Natural killer cell (primary cell): Measurements from ENCODE around the gene CCR5AS.
"Not testable (repeated sequence)": the region's sequence is repeated elsewhere in the genome, so short reads cannot be mapped to it uniquely, and the experiment has no call there.

ENCODE experiments used
- ATAC-seq, 3 donors: fragments of 150-1000 bp in 2 of 3; fragments of 200-7000 bp in 1 of 3; cut with Tn5 transposase; 1 replicate in 1 of 3; 2 replicates in 2 of 3; pipeline ENCODE4 v1.10.0; 2021; ENCODE audit warnings: mild to moderate bottlenecking in 2 of 3, moderate library complexity in 2 of 3
- DNase-seq, 2 donors: peaks; one replicate each; pipeline versions ENCODE4 v3.0.0 to v3.0.0-alpha.2; 2013 to 2021; ENCODE audit warnings: mixed read lengths in 1 of 2
- H3K27ac ChIP-seq: one replicate; pipeline ENCODE4 v1.5.1; 2013; ENCODE audit warnings: mild to moderate bottlenecking, low read length
- H3K27me3 ChIP-seq: one replicate; pipeline ENCODE4 v1.6.1; 2013; ENCODE audit warnings: low read length; ENCODE audit not compliant: control insufficient read depth, insufficient read depth
- H3K36me3 ChIP-seq: one replicate; pipeline ENCODE4 v1.6.1; 2013; ENCODE audit warnings: low read length; ENCODE audit not compliant: control insufficient read depth, insufficient read depth
- H3K4me1 ChIP-seq: one replicate; pipeline ENCODE4 v1.6.1; 2013; ENCODE audit warnings: low read length; ENCODE audit not compliant: control insufficient read depth, insufficient read depth
- H3K4me3 ChIP-seq: one replicate; pipeline ENCODE4 v1.5.1; 2013; ENCODE audit warnings: low read length
- H3K9me3 ChIP-seq: one replicate; pipeline ENCODE4 v1.6.1; 2013; ENCODE audit warnings: low read length; ENCODE audit not compliant: control insufficient read depth, insufficient read depth
- H3K27ac Mint-ChIP-seq, 2 donors: one replicate each; pipeline ENCODE4 v1.8.0; 2022; ENCODE audit warnings: mild to moderate bottlenecking in 2 of 2, mixed read lengths in 2 of 2, moderate library complexity in 1 of 2
- H3K27me3 Mint-ChIP-seq, 2 donors: one replicate each; pipeline ENCODE4 v1.8.0; 2022; ENCODE audit warnings: low read depth in 2 of 2, mixed read lengths in 2 of 2
- H3K36me3 Mint-ChIP-seq: one replicate; pipeline ENCODE4 v1.8.0; 2022; ENCODE audit warnings: mixed read lengths
- H3K4me1 Mint-ChIP-seq, 2 donors: one replicate each; pipeline ENCODE4 v1.8.0; 2022; ENCODE audit warnings: mixed read lengths in 2 of 2
- H3K4me3 Mint-ChIP-seq: one replicate; pipeline ENCODE4 v1.8.0; 2022; ENCODE audit warnings: mild to moderate bottlenecking, moderate library complexity, mixed read lengths
- H3K9me3 Mint-ChIP-seq, 2 donors: one replicate each; pipeline ENCODE4 v1.8.0; 2022; ENCODE audit warnings: mixed read lengths in 2 of 2
- CTCF ChIP-seq: fragments of 200-600 bp; IDR thresholded peaks from one replicate; pipeline ENCODE4 v1.8.0; 2022; ENCODE audit warnings: antibody characterized with exemption
- WGBS: methylation state at CpG from one replicate; pipeline ENCODE4 v1.1.7; 2013; ENCODE audit warnings: missing lambda C conversion rate; ENCODE audit not compliant: insufficient coverage; 5-methylcytosine and 5-hydroxymethylcytosine counted together
- intact Hi-C: fragments of 100-400 bp; cut with micrococcal nuclease; formaldehyde crosslinking; loops from one replicate; pipeline ENCODE4 v1.14.2; 2022

Gene CCR5AS

GRCh38 chr3:46429671-46430070, 22.8 kb upstream of the CCR5AS start:
- peaks cover 5 to 6% of the 10 kb centered on the region in 2 donors for H3K9me3 Mint-ChIP-seq
- 91% methylated on average over 4 of the region's 5 CpGs for WGBS
- intact Hi-C loops, result no loop called here
- H3K4me3 Mint-ChIP-seq, result no peak overlapping the region
- peaks cover 0 to 9% of the 10 kb centered on the region in 2 donors for H3K27me3 Mint-ChIP-seq
- H3K4me1 ChIP-seq, result no peaks in the 10 kb centered on the region
- H3K36me3 Mint-ChIP-seq, result peaks cover 8% of the 10 kb centered on the region
- no peaks in the 10 kb centered on the region for H3K9me3 ChIP-seq
- H3K27me3 ChIP-seq, result no peaks in the 10 kb centered on the region
- no peaks in the 10 kb centered on the region for H3K4me1 Mint-ChIP-seq
- H3K27ac Mint-ChIP-seq, result no peak overlapping the region
- ATAC-seq (no peak), DNase-seq (no peak)
- no peaks in the 10 kb centered on the region for H3K36me3 ChIP-seq
- no peak overlapping the region for H3K4me3 ChIP-seq
- H3K27ac ChIP-seq, result no peak overlapping the region
- TF ChIP-seq CTCF, result no peak

DNA sequence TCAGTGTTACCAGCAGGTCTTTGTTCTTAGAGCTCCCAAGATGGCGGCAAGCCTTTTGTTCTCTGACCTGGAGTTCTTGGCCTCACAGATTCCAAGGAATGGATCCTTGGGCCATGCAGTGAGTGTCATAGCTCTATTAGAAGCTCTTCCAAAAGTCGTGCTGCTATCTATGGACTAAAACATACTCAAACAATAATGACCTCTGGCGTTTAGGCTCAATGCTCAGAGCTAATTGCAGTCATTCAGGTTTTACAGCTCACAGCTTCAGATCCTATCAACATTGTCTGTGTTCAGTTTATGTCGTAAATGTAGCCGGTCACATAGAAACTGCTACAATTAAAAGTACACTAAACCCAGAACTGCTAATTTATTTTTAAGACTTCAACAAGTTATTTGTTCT, 22.4 kb upstream of the CCR5AS start:
- TF ChIP-seq CTCF, result no peak
- intact Hi-C loops, result no loop called here
- no peaks in the 10 kb centered on the region for H3K4me1 ChIP-seq
- Mint-ChIP-seq H3K9me3 (peaks cover 5 to 6% of the 10 kb centered on the region in 2 donors), H3K27me3 (peaks cover 0 to 9% of the 10 kb centered on the region in 2 donors), H3K27ac (no peak overlapping the region), H3K4me1 (no peaks in the 10 kb centered on the region), H3K36me3 (peaks cover 8% of the 10 kb centered on the region), H3K4me3 (no peak overlapping the region)
- H3K9me3 ChIP-seq, result no peaks in the 10 kb centered on the region
- DNase-seq, result no peak
- no peaks in the 10 kb centered on the region for H3K27me3 ChIP-seq
- WGBS, result 93% methylated on average over 5 of the region's 5 CpGs
- H3K4me3 ChIP-seq, result no peak overlapping the region
- no peak for ATAC-seq
- H3K36me3 ChIP-seq, result no peaks in the 10 kb centered on the region
- no peak overlapping the region for H3K27ac ChIP-seq

- Mint-ChIP-seq H3K27me3 (peaks cover 0 to 9% of the 10 kb centered on the region in 2 donors), H3K4me3 (no peak overlapping the region), H3K9me3 (peaks cover 5 to 6% of the 10 kb centered on the region in 2 donors), H3K4me1 (no peaks in the 10 kb centered on the region), H3K27ac (no peak overlapping the region), H3K36me3 (peaks cover 8% of the 10 kb centered on the region)
- Histone ChIP-seq H3K36me3 (no peaks in the 10 kb centered on the region), H3K9me3 (no peaks in the 10 kb centered on the region), H3K27ac (no peak overlapping the region), H3K27me3 (no peaks in the 10 kb centered on the region), H3K4me1 (no peaks in the 10 kb centered on the region), H3K4me3 (no peak overlapping the region)
- ATAC-seq (no peak), DNase-seq (no peak)
- TF ChIP-seq CTCF, result no peak
- intact Hi-C loops, result no loop called here
- 93% methylated on average over 10 of the region's 10 CpGs for WGBS
Observed at GRCh38 chr3:46427916-46428833, 21.3 kb upstream of the CCR5AS start.

GRCh38 chr3:46427404-46427803, 20.5 kb upstream of the CCR5AS start:
- H3K4me1 Mint-ChIP-seq, result not testable (repeated sequence)

GRCh38 chr3:46426476-46426875, 19.6 kb upstream of the CCR5AS start:
- H3K9me3 ChIP-seq, intact Hi-C loops, H3K36me3 ChIP-seq, H3K27ac ChIP-seq, H3K4me3 ChIP-seq, H3K4me1 ChIP-seq, H3K4me3 Mint-ChIP-seq, ATAC-seq, H3K27me3 ChIP-seq, H3K9me3 Mint-ChIP-seq, H3K4me1 Mint-ChIP-seq, H3K27ac Mint-ChIP-seq, H3K27me3 Mint-ChIP-seq, H3K36me3 Mint-ChIP-seq, DNase-seq: not testable (repeated sequence)
- WGBS, result 35% methylated on average over 4 of the region's 4 CpGs

More at GRCh38 chr3:46427404-46427803, 20.5 kb upstream of the CCR5AS start:
- H3K27me3 Mint-ChIP-seq, H3K27me3 ChIP-seq, ATAC-seq, H3K36me3 ChIP-seq, intact Hi-C loops, H3K4me3 Mint-ChIP-seq, H3K27ac ChIP-seq, H3K9me3 Mint-ChIP-seq, H3K27ac Mint-ChIP-seq, DNase-seq, H3K4me3 ChIP-seq, H3K4me1 ChIP-seq, H3K36me3 Mint-ChIP-seq, H3K9me3 ChIP-seq: not testable (repeated sequence)
- WGBS, result 88% methylated on average over 7 of the region's 8 CpGs
